GM19395 (cell line): ENCODE data around the gene SERGEF.

Experiments
- ATAC-seq: cut with Tn5 transposase; IDR thresholded peaks from one replicate; pipeline ENCODE4 v1.9.1; 2021; ENCODE audit warnings: mild to moderate bottlenecking, moderate library complexity; ENCODE audit not compliant: unreplicated experiment

Gene SERGEF

GRCh38 chr11:17822401-17822781 is 190.5 kb downstream of the SERGEF start:
- no peak for ATAC-seq

- no peak for ATAC-seq
Measured at GRCh38 chr11:17821648-17822400, 191.0 kb downstream of the SERGEF start.

GRCh38 chr11:17816232-17816931 is 196.5 kb downstream of the SERGEF start:
- ATAC-seq, result no peak

- no peak for ATAC-seq
Measured at GRCh38 chr11:17814546-17814945, 198.3 kb downstream of the SERGEF start.

- no peak for ATAC-seq
Measured at GRCh38 chr11:17813391-17814059, 199.3 kb downstream of the SERGEF start.

- no peak for ATAC-seq
Measured at GRCh38 chr11:17812865-17813187, 200.0 kb downstream of the SERGEF start.

- no peak for ATAC-seq
Measured at GRCh38 chr11:17812091-17812864, 200.6 kb downstream of the SERGEF start.

- no peak for ATAC-seq
Measured at GRCh38 chr11:17811352-17811751, 201.5 kb downstream of the SERGEF start.

- ATAC-seq, result no peak
Measured at GRCh38 chr11:17810746-17811145, 202.1 kb downstream of the SERGEF start.

GRCh38 chr11:17810041-17810440 is 202.8 kb downstream of the SERGEF start:
- no peak for ATAC-seq

GRCh38 chr11:17807034-17807433 is 205.8 kb downstream of the SERGEF start:
- no peak for ATAC-seq

GRCh38 chr11:17805873-17806272 is 207.0 kb downstream of the SERGEF start:
- ATAC-seq, result no peak

GRCh38 chr11:17805043-17805442 is 207.8 kb downstream of the SERGEF start:
- ATAC-seq, result no peak

- no peak for ATAC-seq
Measured at GRCh38 chr11:17803754-17804334, 209.0 kb downstream of the SERGEF start.

- no peak for ATAC-seq
Measured at GRCh38 chr11:17802491-17802890, 210.4 kb downstream of the SERGEF start.

- ATAC-seq, result no peak
Measured at GRCh38 chr11:17801166-17801565, 211.7 kb downstream of the SERGEF start.

- no peak for ATAC-seq
Measured at GRCh38 chr11:17799147-17799546, 213.7 kb downstream of the SERGEF start.

GRCh38 chr11:17798716-17799115 is 214.1 kb downstream of the SERGEF start:
- no peak for ATAC-seq

- no peak for ATAC-seq
Measured at GRCh38 chr11:17798253-17798652, 214.6 kb downstream of the SERGEF start.

- ATAC-seq, result no peak
Measured at GRCh38 chr11:17796154-17796553, 216.7 kb downstream of the SERGEF start.

GRCh38 chr11:17794981-17795380 is 217.9 kb downstream of the SERGEF start:
- ATAC-seq, result no peak
